ENCODE results near the gene TGFBR2. TPM values are rescaled to one million over a fixed set of nuclear protein-coding genes. Genes with fewer than 3 reads are reported as not detected.

The TGFBR2 gene
- total RNA-seq, 1 experiment from 2014 or later: 22.5 TPM

DNA sequence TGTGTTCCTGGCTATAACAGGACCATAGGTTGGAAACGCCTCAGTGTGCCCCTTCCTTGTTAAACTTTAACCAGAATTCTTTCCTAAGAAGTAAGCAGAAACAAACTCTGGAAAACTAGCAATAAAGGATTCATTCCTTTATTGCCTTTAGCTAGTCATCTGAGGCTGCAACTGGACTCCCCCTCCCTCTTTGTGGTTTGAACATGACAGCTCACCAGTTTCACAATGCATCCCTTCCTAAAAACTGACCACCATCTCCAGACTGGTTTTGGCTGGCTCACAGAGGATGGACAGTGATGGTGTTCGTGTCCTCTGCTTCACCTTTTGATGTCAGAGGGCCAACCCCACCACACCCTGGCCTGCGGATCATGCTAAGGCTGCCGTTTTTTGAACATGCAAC is 27.9 kb upstream of the TGFBR2 start:
- no peaks in the 10 kb centered on the region for H3K27me3 ChIP-seq (ENCODE audit: insufficient read depth, low read length)
- H3K4me1 ChIP-seq (ENCODE audit: control insufficient read depth in 1 of 2, insufficient read depth in 2 of 2, low read length in 2 of 2): peaks cover 0 to 16% of the 10 kb centered on the region in 2 experiments; a peak in 1 of 4 replicates
- BruUV-seq (replicated peaks): no TSS peak
- H3K4me3 ChIP-seq (replicated peaks in 1 of 2; ENCODE audit: low read depth in 1 of 2, low read length in 2 of 2): no peak overlapping the region
- ChIA-PET CTCF (no interaction called here), POLR2A (no interaction called here), RAD21 (ENCODE audit: low non-redundant PET in 1 of 2, low total read pairs in 2 of 2, uncharacterized antibody in 2 of 2, unreplicated experiment in 2 of 2) (no interaction called here)
- TF ChIP-seq TCF7L2 (IDR thresholded peaks at IDR 0.05; ENCODE audit: borderline replicate concordance, extremely low read depth, insufficient read depth, insufficient read length): no peak
- H3K9me2 ChIP-seq (ENCODE audit: insufficient read depth): no peaks in the 10 kb centered on the region
- no peaks in the 10 kb centered on the region for H3K36me3 ChIP-seq (ENCODE audit: control insufficient read depth in 1 of 2, insufficient read depth in 2 of 2, low read length in 2 of 2)
- no peaks in the 10 kb centered on the region for H3K9me3 ChIP-seq (ENCODE audit: control insufficient read depth in 1 of 2, insufficient read depth in 1 of 2, low read depth in 1 of 2, low read length in 2 of 2)
- H3K4me2 ChIP-seq (ENCODE audit: low read length): no peak overlapping the region
- H3K79me2 ChIP-seq (ENCODE audit: insufficient read depth, low read length): no peaks in the 10 kb centered on the region
- ATAC-seq (no peak), DNase-seq (ENCODE audit: low read depth, low spot score) (no peak)
- H3K9ac ChIP-seq (ENCODE audit: low read length): no peak overlapping the region
- no peak overlapping the region for H3K27ac ChIP-seq (ENCODE audit: low read depth, low read length)
- intact Hi-C loops (cut with micrococcal nuclease): no loop called here
- H2AFZ ChIP-seq (ENCODE audit: low read depth, low read length, poor library complexity, severe bottlenecking): no peak overlapping the region
- H4K20me1 ChIP-seq (ENCODE audit: insufficient read depth): no peaks in the 10 kb centered on the region

DNA sequence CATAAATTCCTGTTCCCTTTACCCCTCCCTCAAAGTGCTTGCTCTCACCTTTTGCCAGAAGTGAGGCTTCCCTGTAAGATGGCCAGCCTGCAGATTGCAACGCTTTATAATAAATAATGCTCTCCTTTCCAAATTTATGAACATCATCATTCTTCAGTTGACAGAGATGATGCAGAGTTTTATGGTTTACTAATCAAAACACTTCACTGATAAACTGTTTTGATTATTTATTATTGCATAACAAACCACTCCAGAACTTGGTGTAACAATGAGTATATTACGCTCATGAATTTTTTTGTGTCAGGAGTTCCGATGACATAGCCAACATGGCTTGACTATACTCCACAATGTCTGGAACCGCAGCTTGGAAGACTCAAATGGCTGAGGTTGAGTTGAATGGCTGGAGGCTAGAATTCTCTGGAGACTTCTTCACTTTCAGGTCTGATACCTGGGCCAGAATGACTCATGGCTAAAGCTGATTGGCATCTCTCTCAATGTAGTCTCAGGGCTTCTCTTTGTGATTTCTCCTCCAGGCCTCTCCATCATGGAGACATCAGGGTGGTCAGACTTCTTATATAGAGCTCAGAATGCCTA is 27.3 kb upstream of the TGFBR2 start:
- no peaks in the 10 kb centered on the region for H3K79me2 ChIP-seq (ENCODE audit: insufficient read depth, low read length)
- no peaks in the 10 kb centered on the region for H3K36me3 ChIP-seq (ENCODE audit: control insufficient read depth in 1 of 2, insufficient read depth in 2 of 2, low read length in 2 of 2)
- no peak for ATAC-seq
- ChIA-PET CTCF (no interaction called here), RAD21 (ENCODE audit: low non-redundant PET in 1 of 2, low total read pairs in 2 of 2, uncharacterized antibody in 2 of 2, unreplicated experiment in 2 of 2) (no interaction called here), POLR2A (no interaction called here)
- no peaks in the 10 kb centered on the region for H3K9me2 ChIP-seq (ENCODE audit: insufficient read depth)
- no peaks in the 10 kb centered on the region for H4K20me1 ChIP-seq (ENCODE audit: insufficient read depth)
- TF ChIP-seq, protein P1, sequence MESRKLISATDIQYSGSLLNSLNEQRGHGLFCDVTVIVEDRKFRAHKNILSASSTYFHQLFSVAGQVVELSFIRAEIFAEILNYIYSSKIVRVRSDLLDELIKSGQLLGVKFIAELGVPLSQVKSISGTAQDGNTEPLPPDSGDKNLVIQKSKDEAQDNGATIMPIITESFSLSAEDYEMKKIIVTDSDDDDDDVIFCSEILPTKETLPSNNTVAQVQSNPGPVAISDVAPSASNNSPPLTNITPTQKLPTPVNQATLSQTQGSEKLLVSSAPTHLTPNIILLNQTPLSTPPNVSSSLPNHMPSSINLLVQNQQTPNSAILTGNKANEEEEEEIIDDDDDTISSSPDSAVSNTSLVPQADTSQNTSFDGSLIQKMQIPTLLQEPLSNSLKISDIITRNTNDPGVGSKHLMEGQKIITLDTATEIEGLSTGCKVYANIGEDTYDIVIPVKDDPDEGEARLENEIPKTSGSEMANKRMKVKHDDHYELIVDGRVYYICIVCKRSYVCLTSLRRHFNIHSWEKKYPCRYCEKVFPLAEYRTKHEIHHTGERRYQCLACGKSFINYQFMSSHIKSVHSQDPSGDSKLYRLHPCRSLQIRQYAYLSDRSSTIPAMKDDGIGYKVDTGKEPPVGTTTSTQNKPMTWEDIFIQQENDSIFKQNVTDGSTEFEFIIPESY (IDR thresholded peaks at IDR 0.05; ENCODE audit: extremely low read depth, insufficient replicate concordance, low read length): no peak
- TF ChIP-seq, protein P2, sequence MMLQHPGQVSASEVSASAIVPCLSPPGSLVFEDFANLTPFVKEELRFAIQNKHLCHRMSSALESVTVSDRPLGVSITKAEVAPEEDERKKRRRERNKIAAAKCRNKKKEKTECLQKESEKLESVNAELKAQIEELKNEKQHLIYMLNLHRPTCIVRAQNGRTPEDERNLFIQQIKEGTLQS (IDR thresholded peaks at IDR 0.05): no peak
- TF ChIP-seq ZNF274 (IDR thresholded peaks at IDR 0.05; ENCODE audit: low read depth, low read length) (no peak), SIN3A (IDR thresholded peaks at IDR 0.05; ENCODE audit: low read depth) (no peak)
- TF ChIP-seq, protein P3, sequence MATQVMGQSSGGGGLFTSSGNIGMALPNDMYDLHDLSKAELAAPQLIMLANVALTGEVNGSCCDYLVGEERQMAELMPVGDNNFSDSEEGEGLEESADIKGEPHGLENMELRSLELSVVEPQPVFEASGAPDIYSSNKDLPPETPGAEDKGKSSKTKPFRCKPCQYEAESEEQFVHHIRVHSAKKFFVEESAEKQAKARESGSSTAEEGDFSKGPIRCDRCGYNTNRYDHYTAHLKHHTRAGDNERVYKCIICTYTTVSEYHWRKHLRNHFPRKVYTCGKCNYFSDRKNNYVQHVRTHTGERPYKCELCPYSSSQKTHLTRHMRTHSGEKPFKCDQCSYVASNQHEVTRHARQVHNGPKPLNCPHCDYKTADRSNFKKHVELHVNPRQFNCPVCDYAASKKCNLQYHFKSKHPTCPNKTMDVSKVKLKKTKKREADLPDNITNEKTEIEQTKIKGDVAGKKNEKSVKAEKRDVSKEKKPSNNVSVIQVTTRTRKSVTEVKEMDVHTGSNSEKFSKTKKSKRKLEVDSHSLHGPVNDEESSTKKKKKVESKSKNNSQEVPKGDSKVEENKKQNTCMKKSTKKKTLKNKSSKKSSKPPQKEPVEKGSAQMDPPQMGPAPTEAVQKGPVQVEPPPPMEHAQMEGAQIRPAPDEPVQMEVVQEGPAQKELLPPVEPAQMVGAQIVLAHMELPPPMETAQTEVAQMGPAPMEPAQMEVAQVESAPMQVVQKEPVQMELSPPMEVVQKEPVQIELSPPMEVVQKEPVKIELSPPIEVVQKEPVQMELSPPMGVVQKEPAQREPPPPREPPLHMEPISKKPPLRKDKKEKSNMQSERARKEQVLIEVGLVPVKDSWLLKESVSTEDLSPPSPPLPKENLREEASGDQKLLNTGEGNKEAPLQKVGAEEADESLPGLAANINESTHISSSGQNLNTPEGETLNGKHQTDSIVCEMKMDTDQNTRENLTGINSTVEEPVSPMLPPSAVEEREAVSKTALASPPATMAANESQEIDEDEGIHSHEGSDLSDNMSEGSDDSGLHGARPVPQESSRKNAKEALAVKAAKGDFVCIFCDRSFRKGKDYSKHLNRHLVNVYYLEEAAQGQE (IDR thresholded peaks at IDR 0.05; ENCODE audit: low read depth): no peak
- BruUV-seq (replicated peaks): no TSS peak
- no peak overlapping the region for H2AFZ ChIP-seq (ENCODE audit: low read depth, low read length, poor library complexity, severe bottlenecking)
- H3K27ac ChIP-seq (ENCODE audit: low read depth, low read length): no peak overlapping the region
- peaks cover 0 to 16% of the 10 kb centered on the region in 2 experiments; a peak in 1 of 4 replicates for H3K4me1 ChIP-seq (ENCODE audit: control insufficient read depth in 1 of 2, insufficient read depth in 2 of 2, low read length in 2 of 2)
- H3K9ac ChIP-seq (ENCODE audit: low read length): no peak overlapping the region
- no peak overlapping the region for H3K4me2 ChIP-seq (ENCODE audit: low read length)
- no peak for DNase-seq (ENCODE audit: low read depth, low spot score)
- no peak overlapping the region for H3K4me3 ChIP-seq (replicated peaks in 1 of 2; ENCODE audit: low read depth in 1 of 2, low read length in 2 of 2)
- H3K9me3 ChIP-seq (ENCODE audit: control insufficient read depth in 1 of 2, insufficient read depth in 1 of 2, low read depth in 1 of 2, low read length in 2 of 2): no peaks in the 10 kb centered on the region
- H3K27me3 ChIP-seq (ENCODE audit: insufficient read depth, low read length): no peaks in the 10 kb centered on the region
- intact Hi-C loops (cut with micrococcal nuclease): no loop called here
